Measurements from ENCODE around the gene COL4A5.

GRCh38 chrX:108484251-108484650 lies 44.6 kb downstream of the COL4A5 start:
- TF ChIP-seq POLR2A (IDR thresholded peaks at IDR 0.05; ENCODE audit: low read length): no peak
- TF ChIP-seq GATA1 (IDR thresholded peaks at IDR 0.05; ENCODE audit: low read depth, low read length): no peak
